ENCODE data around the gene ZKSCAN4. TPM values are rescaled to one million over a fixed set of nuclear protein-coding genes. Genes with fewer than 3 reads are reported as not detected.

ZKSCAN4 gene
- total and polyA plus RNA-seq, 9 donors: 1.5 to 8.0 (median 6.0) TPM

GRCh38 chr6:28218312-28219248, 33.5 kb downstream of the ZKSCAN4 start:
- Histone ChIP-seq H3K4me1 (ENCODE audit: insufficient read depth) (no peaks in the 10 kb centered on the region), H3K27me3 (no peaks in the 10 kb centered on the region), H3K9me3 (no peaks in the 10 kb centered on the region), H3K27ac (no peak overlapping the region), H3K36me3 (no peaks in the 10 kb centered on the region), H3K4me3 (peak overlapping the region; percentile 45)
- TF ChIP-seq CTCF (IDR thresholded peaks at IDR 0.05) (no peak), EP300 (IDR thresholded peaks at IDR 0.05) (no peak), POLR2A (IDR thresholded peaks at IDR 0.05) (no peak)
- WGBS, 3 donors: 8 to 10% (median 10%) methylated on average over 54 to 56 of the region's 56 CpGs
- DNase-seq: peak; percentile 41 to 65 (median 56)
- intact Hi-C loops (cut with DNase I): no loop called here

- intact Hi-C loops (cut with DNase I): no loop called here
Observed at GRCh38 chr6:28217890-28218289, 34.2 kb downstream of the ZKSCAN4 start.

GRCh38 chr6:28215425-28215824, 36.6 kb downstream of the ZKSCAN4 start:
- no peaks in the 10 kb centered on the region for H3K36me3 ChIP-seq
- H3K27ac ChIP-seq: no peak overlapping the region
- H3K27me3 ChIP-seq: no peaks in the 10 kb centered on the region
- TF ChIP-seq EP300 (IDR thresholded peaks at IDR 0.05) (no peak), POLR2A (IDR thresholded peaks at IDR 0.05) (no peak), CTCF (IDR thresholded peaks at IDR 0.05) (no peak)
- no peaks in the 10 kb centered on the region for H3K9me3 ChIP-seq
- H3K4me3 ChIP-seq: no peak overlapping the region
- 34 to 52% (median 51%) methylated on average over 8 of the region's 8 CpGs for WGBS, 3 donors
- intact Hi-C loops (cut with DNase I): no loop called here
- no peaks in the 10 kb centered on the region for H3K4me1 ChIP-seq (ENCODE audit: insufficient read depth)
- DNase-seq: no peak

More at GRCh38 chr6:28217890-28218289, 34.2 kb downstream of the ZKSCAN4 start:
- Histone ChIP-seq H3K27ac (no peak overlapping the region), H3K4me3 (no peak overlapping the region), H3K9me3 (no peaks in the 10 kb centered on the region), H3K4me1 (ENCODE audit: insufficient read depth) (no peaks in the 10 kb centered on the region), H3K36me3 (no peaks in the 10 kb centered on the region), H3K27me3 (no peaks in the 10 kb centered on the region)
- DNase-seq: no peak
- 88 to 89% (median 88%) methylated on average over 12 of the region's 12 CpGs for WGBS, 3 donors
- TF ChIP-seq POLR2A (IDR thresholded peaks at IDR 0.05): no peak
- no peak for TF ChIP-seq EP300 (IDR thresholded peaks at IDR 0.05)
- TF ChIP-seq CTCF (IDR thresholded peaks at IDR 0.05): no peak

DNA sequence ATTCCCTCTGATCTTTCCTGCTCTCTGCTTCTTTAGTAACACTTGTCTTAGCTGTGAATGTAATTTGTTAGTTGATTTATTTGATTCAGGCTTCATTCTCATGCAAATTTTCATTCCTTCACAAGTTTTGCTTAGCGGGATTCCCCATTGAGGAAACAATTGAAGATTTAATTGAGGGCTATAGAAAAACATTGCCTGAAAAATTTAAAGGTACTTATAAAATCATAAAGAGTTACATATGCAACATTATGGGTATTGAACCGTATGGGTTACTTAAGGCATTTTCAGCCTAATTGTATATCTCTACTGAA, 38.9 kb downstream of the ZKSCAN4 start:
- TF ChIP-seq CTCF (IDR thresholded peaks at IDR 0.05) (no peak), POLR2A (IDR thresholded peaks at IDR 0.05) (no peak), EP300 (IDR thresholded peaks at IDR 0.05) (no peak)
- peaks cover 4% of the 10 kb centered on the region for H3K27me3 ChIP-seq
- H3K36me3 ChIP-seq: no peaks in the 10 kb centered on the region
- intact Hi-C loops (cut with DNase I): no loop called here
- DNase-seq: no peak
- H3K4me1 ChIP-seq (ENCODE audit: insufficient read depth): no peaks in the 10 kb centered on the region
- H3K4me3 ChIP-seq: no peak overlapping the region
- no peaks in the 10 kb centered on the region for H3K9me3 ChIP-seq
- 16 to 21% (median 17%) methylated on average over 2 of the region's 2 CpGs for WGBS, 3 donors
- no peak overlapping the region for H3K27ac ChIP-seq

Data from ovary (tissue), 9 donors.